ENCODE data around the gene RGP1. TPM values are rescaled to one million over a fixed set of nuclear protein-coding genes. Genes with fewer than 3 reads are reported as not detected.

The RGP1 gene
- total RNA-seq, 1 donor from 2014 or later, result 27.2 TPM

DNA sequence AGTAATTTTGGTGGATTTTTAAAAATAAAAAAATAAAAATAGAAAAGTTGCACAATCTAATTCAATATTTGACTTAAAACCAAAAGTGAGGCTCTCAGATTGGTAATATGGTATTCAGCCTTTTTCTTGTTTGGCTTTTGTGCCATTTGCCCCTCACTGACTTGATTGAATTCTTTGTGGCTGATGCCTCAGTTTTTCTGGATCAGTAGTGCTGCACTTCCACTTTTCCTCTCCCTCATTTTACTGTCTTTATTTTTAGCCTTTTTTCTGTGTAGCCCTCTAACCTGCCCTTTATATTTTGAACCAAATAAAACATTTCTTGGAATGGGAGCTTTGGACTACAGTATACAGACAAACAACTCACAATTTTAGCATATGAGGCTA lies 8.8 kb downstream of the RGP1 start:
- Histone ChIP-seq H3K9me3 (ENCODE audit: insufficient read depth, low read depth, low read length) (no peaks in the 10 kb centered on the region), H3K27me3 (ENCODE audit: insufficient read depth, low read length) (no peaks in the 10 kb centered on the region), H3K4me3 (ENCODE audit: insufficient read depth, low read depth, low read length) (no peak overlapping the region), H3K79me2 (ENCODE audit: insufficient read depth, low read length) (no peaks in the 10 kb centered on the region), H3K4me2 (ENCODE audit: low read length) (peak overlapping the region; percentile 13), H4K20me1 (ENCODE audit: insufficient read depth, low read length) (peaks cover 12% of the 10 kb centered on the region), H3K4me1 (ENCODE audit: insufficient read depth, low read length) (peaks cover 29% of the 10 kb centered on the region), H3K36me3 (ENCODE audit: insufficient read depth, low read length) (peaks cover 9% of the 10 kb centered on the region), H2AFZ (ENCODE audit: low read depth, low read length) (no peak overlapping the region), H3K9ac (ENCODE audit: low read length) (no peak overlapping the region), H3K27ac (ENCODE audit: low read depth, low read length) (no peak overlapping the region)
- peaks cover 10% of the 10 kb centered on the region for H3K4me1 Mint-ChIP-seq (ENCODE audit: low read depth, unreplicated experiment)
- no peaks in the 10 kb centered on the region for H3K9me3 Mint-ChIP-seq (ENCODE audit: unreplicated experiment)
- peak overlapping the region; percentile 78 for H3K4me3 Mint-ChIP-seq (ENCODE audit: unreplicated experiment)
- FAIRE-seq, result no peak
- H3K36me3 Mint-ChIP-seq (ENCODE audit: low read depth, unreplicated experiment), result peaks cover 12% of the 10 kb centered on the region
- H3K27me3 Mint-ChIP-seq (ENCODE audit: low read depth, unreplicated experiment), result no peaks in the 10 kb centered on the region
- no peak for TF ChIP-seq EZH2 (IDR thresholded peaks at IDR 0.05; ENCODE audit: insufficient read depth, low read length)
- TF ChIP-seq, protein P1, sequence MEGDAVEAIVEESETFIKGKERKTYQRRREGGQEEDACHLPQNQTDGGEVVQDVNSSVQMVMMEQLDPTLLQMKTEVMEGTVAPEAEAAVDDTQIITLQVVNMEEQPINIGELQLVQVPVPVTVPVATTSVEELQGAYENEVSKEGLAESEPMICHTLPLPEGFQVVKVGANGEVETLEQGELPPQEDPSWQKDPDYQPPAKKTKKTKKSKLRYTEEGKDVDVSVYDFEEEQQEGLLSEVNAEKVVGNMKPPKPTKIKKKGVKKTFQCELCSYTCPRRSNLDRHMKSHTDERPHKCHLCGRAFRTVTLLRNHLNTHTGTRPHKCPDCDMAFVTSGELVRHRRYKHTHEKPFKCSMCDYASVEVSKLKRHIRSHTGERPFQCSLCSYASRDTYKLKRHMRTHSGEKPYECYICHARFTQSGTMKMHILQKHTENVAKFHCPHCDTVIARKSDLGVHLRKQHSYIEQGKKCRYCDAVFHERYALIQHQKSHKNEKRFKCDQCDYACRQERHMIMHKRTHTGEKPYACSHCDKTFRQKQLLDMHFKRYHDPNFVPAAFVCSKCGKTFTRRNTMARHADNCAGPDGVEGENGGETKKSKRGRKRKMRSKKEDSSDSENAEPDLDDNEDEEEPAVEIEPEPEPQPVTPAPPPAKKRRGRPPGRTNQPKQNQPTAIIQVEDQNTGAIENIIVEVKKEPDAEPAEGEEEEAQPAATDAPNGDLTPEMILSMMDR (IDR thresholded peaks at IDR 0.05; ENCODE audit: insufficient read depth, low read depth, low read length), result no peak
- H3K27ac Mint-ChIP-seq (ENCODE audit: unreplicated experiment), result no peak overlapping the region
- no peak for DNase-seq (ENCODE audit: low read depth)

DNA sequence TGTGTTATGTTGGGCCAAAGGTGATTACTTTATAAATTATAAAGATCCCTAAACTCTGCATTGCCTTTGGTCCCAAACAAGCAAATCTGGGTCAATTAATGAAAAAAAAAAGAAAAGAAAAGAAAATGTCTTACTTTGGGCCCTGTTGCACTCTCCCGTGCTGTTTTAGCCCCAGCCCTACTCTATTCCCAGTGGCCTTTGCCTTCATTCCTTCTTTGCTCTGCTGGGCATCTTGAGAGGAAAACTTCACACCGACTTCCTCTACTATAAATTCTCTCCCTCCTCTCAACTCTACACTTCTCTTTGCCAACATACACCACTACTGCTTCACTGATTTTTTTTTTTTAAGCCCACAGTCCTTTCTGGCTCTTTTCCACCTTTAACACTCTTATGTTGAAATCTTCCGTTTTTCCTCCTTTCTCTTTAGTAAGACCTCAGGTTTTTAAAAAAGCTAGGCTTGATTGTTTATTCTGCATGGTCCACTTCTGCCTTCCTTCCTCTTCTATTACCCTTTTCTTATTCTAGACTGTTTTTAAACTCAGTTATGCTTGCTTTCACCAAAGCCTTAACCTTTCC lies 9.5 kb downstream of the RGP1 start:
- Histone ChIP-seq H3K9me3 (ENCODE audit: insufficient read depth, low read depth, low read length) (no peaks in the 10 kb centered on the region), H3K79me2 (ENCODE audit: insufficient read depth, low read length) (no peaks in the 10 kb centered on the region), H3K27ac (ENCODE audit: low read depth, low read length) (no peak overlapping the region), H3K27me3 (ENCODE audit: insufficient read depth, low read length) (no peaks in the 10 kb centered on the region), H3K36me3 (ENCODE audit: insufficient read depth, low read length) (peaks cover 4% of the 10 kb centered on the region), H3K9ac (ENCODE audit: low read length) (no peak overlapping the region), H3K4me2 (ENCODE audit: low read length) (no peak overlapping the region), H4K20me1 (ENCODE audit: insufficient read depth, low read length) (peaks cover 6% of the 10 kb centered on the region), H3K4me3 (ENCODE audit: insufficient read depth, low read depth, low read length) (no peak overlapping the region), H3K4me1 (ENCODE audit: insufficient read depth, low read length) (peaks cover 29% of the 10 kb centered on the region), H2AFZ (ENCODE audit: low read depth, low read length) (no peak overlapping the region)
- TF ChIP-seq, protein P1 (IDR thresholded peaks at IDR 0.05; ENCODE audit: insufficient read depth, low read depth, low read length), result no peak
- no peak for TF ChIP-seq EZH2 (IDR thresholded peaks at IDR 0.05; ENCODE audit: insufficient read depth, low read length)
- no peak overlapping the region for H3K4me3 Mint-ChIP-seq (ENCODE audit: unreplicated experiment)
- no peak for FAIRE-seq
- H3K4me1 Mint-ChIP-seq (ENCODE audit: low read depth, unreplicated experiment), result peaks cover 10% of the 10 kb centered on the region
- no peaks in the 10 kb centered on the region for H3K9me3 Mint-ChIP-seq (ENCODE audit: unreplicated experiment)
- peaks cover 8% of the 10 kb centered on the region for H3K36me3 Mint-ChIP-seq (ENCODE audit: low read depth, unreplicated experiment)
- H3K27ac Mint-ChIP-seq (ENCODE audit: unreplicated experiment), result no peak overlapping the region
- no peak for DNase-seq (ENCODE audit: low read depth)
- no peaks in the 10 kb centered on the region for H3K27me3 Mint-ChIP-seq (ENCODE audit: low read depth, unreplicated experiment)

DNA sequence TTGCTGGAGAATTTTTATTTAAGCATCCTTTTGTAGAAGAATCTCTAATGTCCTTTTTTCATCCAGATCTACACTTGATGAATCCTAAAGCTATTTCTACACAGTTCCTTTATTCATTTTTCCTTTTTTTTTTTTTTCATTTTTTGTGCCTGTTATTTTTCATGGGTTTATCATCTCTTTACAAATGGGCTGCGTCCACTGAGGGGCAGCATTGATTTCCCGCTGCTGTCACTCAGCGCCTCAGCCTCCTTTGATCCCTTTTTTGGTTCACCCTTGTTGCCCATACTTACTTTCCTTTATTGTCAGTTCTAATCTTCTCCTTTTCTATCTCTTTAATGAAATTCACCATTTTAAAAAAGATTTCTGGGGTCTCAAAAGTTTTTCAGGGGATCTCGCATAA lies 10.7 kb downstream of the RGP1 start:
- H3K9me3 ChIP-seq (ENCODE audit: insufficient read depth, low read depth, low read length), result no peaks in the 10 kb centered on the region
- peaks cover 25% of the 10 kb centered on the region for H3K4me1 ChIP-seq (ENCODE audit: insufficient read depth, low read length)
- Mint-ChIP-seq H3K27me3 (ENCODE audit: low read depth, unreplicated experiment) (no peaks in the 10 kb centered on the region), H3K9me3 (ENCODE audit: unreplicated experiment) (no peaks in the 10 kb centered on the region), H3K27ac (ENCODE audit: unreplicated experiment) (no peak overlapping the region), H3K4me1 (ENCODE audit: low read depth, unreplicated experiment) (peaks cover 10% of the 10 kb centered on the region), H3K36me3 (ENCODE audit: low read depth, unreplicated experiment) (peaks cover 2% of the 10 kb centered on the region), H3K4me3 (ENCODE audit: unreplicated experiment) (no peak overlapping the region)
- DNase-seq (ENCODE audit: low read depth) (no peak), FAIRE-seq (no peak)
- H3K4me2 ChIP-seq (ENCODE audit: low read length), result no peak overlapping the region
- H3K36me3 ChIP-seq (ENCODE audit: insufficient read depth, low read length), result no peaks in the 10 kb centered on the region
- H3K27ac ChIP-seq (ENCODE audit: low read depth, low read length), result no peak overlapping the region
- no peak for TF ChIP-seq EZH2 (IDR thresholded peaks at IDR 0.05; ENCODE audit: insufficient read depth, low read length)
- TF ChIP-seq, protein P1 (IDR thresholded peaks at IDR 0.05; ENCODE audit: insufficient read depth, low read depth, low read length), result no peak
- H3K9ac ChIP-seq (ENCODE audit: low read length), result no peak overlapping the region
- H4K20me1 ChIP-seq (ENCODE audit: insufficient read depth, low read length), result peaks cover under 1% of the 10 kb centered on the region
- H2AFZ ChIP-seq (ENCODE audit: low read depth, low read length), result no peak overlapping the region
- H3K27me3 ChIP-seq (ENCODE audit: insufficient read depth, low read length), result no peaks in the 10 kb centered on the region
- H3K79me2 ChIP-seq (ENCODE audit: insufficient read depth, low read length), result no peaks in the 10 kb centered on the region
- H3K4me3 ChIP-seq (ENCODE audit: insufficient read depth, low read depth, low read length), result no peak overlapping the region

All from astrocyte (in vitro differentiated cells and primary cell).